H1 (cell line): ENCODE data around the gene RANBP17. TPM values are rescaled to one million over a fixed set of nuclear protein-coding genes. Genes with fewer than 3 reads are reported as not detected.

Source experiments
- SIX5 ChIP-seq: IDR thresholded peaks from 2 replicates; pipeline ENCODE4 v1.6.1; 2011; ENCODE audit warnings: mild to moderate bottlenecking, low read depth, low read length
- SP4 ChIP-seq: IDR thresholded peaks from 2 replicates; pipeline ENCODE4 v1.6.1; 2012; ENCODE audit warnings: low read length, inconsistent platforms
- polyA plus RNA-seq, 7 experiments: library from polyadenylated mRNA; depleted of rRNA in 3 of 7; stranded (reverse) in 5 of 7; unstranded in 2 of 7; fragments of >200 nt in 5 of 7; fragments of 200-250 nt in 2 of 7; gene quantifications; 1 replicate in 5 of 7; 2 replicates in 1 of 7; 4 replicates in 1 of 7; pipeline versions ENCODE4 v1.2.1 to v1.2.3, GENCODE V29; 2011 to 2013; ENCODE audit warnings: missing spikeins in 2 of 7, mixed read lengths in 2 of 7
- total RNA-seq: library from RNA; stranded (reverse); fragmentation: NEBNext Ultra II Directional; extraction: Animal tissue kit (Norgen Biotek cat#: 25700); gene quantifications from 2 replicates; pipeline ENCODE4 v1.2.1, GENCODE V29; 2021
- TF ChIP-seq, protein P1 (sequence below): IDR thresholded peaks from 2 replicates; pipeline ENCODE4 v1.6.1; 2011; ENCODE audit warnings: low read length, improper control_type of control experiment

Gene RANBP17
- total and polyA plus RNA-seq, 2 of the 8 experiments (the other 6 are each of a cell fraction or from before 2014, with no cell fraction given): 8.6 to 21.3 TPM

DNA sequence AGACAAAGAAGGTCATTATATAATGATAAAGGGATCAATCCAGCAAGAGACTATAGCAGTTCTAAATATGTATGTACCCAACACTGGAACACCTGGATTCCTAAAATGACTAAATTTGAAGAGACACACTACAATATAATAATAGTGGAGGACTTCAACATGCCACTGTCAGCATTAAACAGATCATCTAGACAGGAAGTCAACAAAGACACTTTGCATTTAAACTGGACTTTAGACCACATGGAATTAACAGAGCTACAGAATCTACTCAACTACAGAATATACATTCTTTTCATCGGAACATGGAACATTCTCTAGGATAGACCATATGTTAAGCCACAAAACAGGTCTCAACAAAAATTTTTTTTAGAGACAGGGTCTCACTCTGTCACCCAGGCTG, 388.9 kb downstream of the RANBP17 start (continued):
- TF ChIP-seq, protein P1, sequence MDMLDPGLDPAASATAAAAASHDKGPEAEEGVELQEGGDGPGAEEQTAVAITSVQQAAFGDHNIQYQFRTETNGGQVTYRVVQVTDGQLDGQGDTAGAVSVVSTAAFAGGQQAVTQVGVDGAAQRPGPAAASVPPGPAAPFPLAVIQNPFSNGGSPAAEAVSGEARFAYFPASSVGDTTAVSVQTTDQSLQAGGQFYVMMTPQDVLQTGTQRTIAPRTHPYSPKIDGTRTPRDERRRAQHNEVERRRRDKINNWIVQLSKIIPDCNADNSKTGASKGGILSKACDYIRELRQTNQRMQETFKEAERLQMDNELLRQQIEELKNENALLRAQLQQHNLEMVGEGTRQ: no peak
- no peak for TF ChIP-seq SIX5
- TF ChIP-seq SP4: no peak
